Testis (tissue), 5 donors: Measurements from ENCODE around the gene SUMF2. TPM values are rescaled to one million over a fixed set of nuclear protein-coding genes. Genes with fewer than 3 reads are reported as not detected.
"Not testable (repeated sequence)": the region's sequence is repeated elsewhere in the genome, so short reads cannot be mapped to it uniquely, and the experiment has no call there.

ENCODE experiments used
- DNase-seq: peaks from one replicate; pipeline ENCODE4 v3.0.0-alpha.2; 2019
- H3K27ac ChIP-seq, 2 donors: fragments of 200-600 bp; sonication (generic); one replicate each; pipeline ENCODE4 v1.5.1; 2019
- H3K27me3 ChIP-seq: fragments of 200-600 bp; sonication (generic); one replicate; pipeline ENCODE4 v1.5.1; 2019
- H3K36me3 ChIP-seq: fragments of 200-600 bp; sonication (generic); one replicate; pipeline ENCODE4 v1.5.1; 2017; ENCODE audit warnings: low read depth; ENCODE audit errors: missing control alignments
- H3K4me1 ChIP-seq: fragments of 200-600 bp; sonication (generic); one replicate; pipeline ENCODE4 v1.5.1; 2019
- H3K4me3 ChIP-seq, 2 donors: fragments of 200-600 bp; sonication (generic); one replicate each; pipeline ENCODE4 v1.5.1; 2017 to 2019
- H3K9me3 ChIP-seq: fragments of 200-600 bp; sonication (generic); one replicate; pipeline ENCODE4 v1.5.1; 2017
- POLR2A ChIP-seq: fragments of 450-650 bp; IDR thresholded peaks from one replicate; pipeline ENCODE4 v1.6.1; 2017; ENCODE audit warnings: antibody characterized with exemption, mild to moderate bottlenecking, moderate library complexity
- WGBS, 2 donors: methylation state at CpG; one replicate each; pipeline ENCODE4 v1.1.5; 2018; 5-methylcytosine and 5-hydroxymethylcytosine counted together
- intact Hi-C: fragments of 100-400 bp; cut with DNase I; formaldehyde crosslinking; loops from one replicate; pipeline ENCODE4 v1.15.1; 2023; ENCODE audit warnings: low total_unique reads
- long read RNA-seq, 2 donors: transcript quantifications; one replicate each; lab custom pipeline, GENCODE V29; 2026
- polyA plus RNA-seq: library from polyadenylated mRNA; stranded (reverse); fragments of 350-450 nt; fragmentation: Illumina TruSeq; extraction: RNeasy Lipid Tissue Mini Kit (QIAGEN cat#74804); gene quantifications from one replicate; pipeline ENCODE4 v1.2.3, GENCODE V29; 2014; ENCODE audit warnings: low read depth, low replicate concordance; ENCODE audit not compliant: insufficient read depth
- total RNA-seq, 2 donors: library from RNA; depleted of rRNA; stranded (reverse); fragments of >200 nt; gene quantifications; one replicate each; pipeline ENCODE4 v1.2.3, GENCODE V29; 2016
- TF ChIP-seq, protein P1 (sequence below), 3 experiments: fragments of 450-650 bp in 2 of 3; fragments of 200-600 bp in 1 of 3; sonication (generic) in 1 of 3; IDR thresholded peaks; one replicate each; pipeline ENCODE4 v1.5.1; 2016 to 2019; ENCODE audit warnings: antibody characterized with exemption in 3 of 3, mild to moderate bottlenecking in 2 of 3, moderate library complexity in 1 of 3

Gene SUMF2
- total RNA-seq (100 to 1,000 TPM in 1 of 2 donors, 10 to 100 TPM in 1; 84.8 to 107 TPM), polyA plus RNA-seq (83.3 TPM)
- long read RNA-seq, donor 1, transcript SUMF2-208 (9 exons, 2,052 nt): major isoform, 28 of 156 reads
- long read RNA-seq, donor 1, partial matches to known transcripts: 119 of 156 reads
- long read RNA-seq, donor 1, other reads (novel, unspliced or antisense): 0 of 156 reads
- long read RNA-seq, donor 2, transcript SUMF2-208 (9 exons, 2,052 nt): major isoform, 18 of 28 reads
- long read RNA-seq, donor 2, partial matches to known transcripts: 0 of 28 reads
- long read RNA-seq, donor 2, other reads (novel, unspliced or antisense): 0 of 28 reads

DNA sequence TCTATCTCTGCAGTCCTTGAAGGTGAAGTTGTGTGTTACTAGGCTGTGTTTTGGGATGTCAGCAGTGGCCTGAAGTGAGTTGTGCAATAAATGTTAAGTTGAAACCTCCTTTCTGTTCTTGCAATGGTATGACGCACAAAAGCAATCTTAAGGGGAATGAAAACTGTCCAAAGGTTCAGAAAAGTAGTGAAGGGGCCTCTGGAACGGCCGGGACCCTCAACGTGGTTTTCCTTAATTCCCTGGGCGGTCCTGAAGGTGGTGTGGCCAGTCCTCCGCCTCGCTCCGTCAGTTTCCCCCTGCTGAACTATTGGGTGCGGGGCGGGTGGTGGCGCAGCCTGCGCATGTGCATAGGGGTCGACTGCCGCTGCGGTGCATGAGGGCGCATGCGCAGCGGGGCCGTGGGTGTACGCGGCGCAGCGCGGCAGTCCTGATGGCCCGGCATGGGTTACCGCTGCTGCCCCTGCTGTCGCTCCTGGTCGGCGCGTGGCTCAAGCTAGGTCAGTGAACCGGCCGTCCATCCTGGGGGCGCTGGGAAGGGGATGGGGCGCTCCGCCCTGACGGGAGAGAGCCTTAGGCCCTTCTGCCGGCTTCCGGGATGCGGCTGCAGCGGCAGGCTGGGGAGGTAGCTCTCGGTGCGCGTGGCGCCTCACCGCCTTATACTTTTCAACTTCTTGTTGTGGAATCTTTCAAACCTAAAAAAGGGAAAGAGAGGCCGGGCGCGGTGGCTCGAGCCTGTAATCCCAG lies at the start of gene SUMF2:
TSS of gene SUMF2 (plus strand) at position 405 of the 744 bp plus-strand sequence. CDS start at position 431, 26 bp downstream.
- TF ChIP-seq POLR2A: peak; percentile 9
- TF ChIP-seq, protein P1, sequence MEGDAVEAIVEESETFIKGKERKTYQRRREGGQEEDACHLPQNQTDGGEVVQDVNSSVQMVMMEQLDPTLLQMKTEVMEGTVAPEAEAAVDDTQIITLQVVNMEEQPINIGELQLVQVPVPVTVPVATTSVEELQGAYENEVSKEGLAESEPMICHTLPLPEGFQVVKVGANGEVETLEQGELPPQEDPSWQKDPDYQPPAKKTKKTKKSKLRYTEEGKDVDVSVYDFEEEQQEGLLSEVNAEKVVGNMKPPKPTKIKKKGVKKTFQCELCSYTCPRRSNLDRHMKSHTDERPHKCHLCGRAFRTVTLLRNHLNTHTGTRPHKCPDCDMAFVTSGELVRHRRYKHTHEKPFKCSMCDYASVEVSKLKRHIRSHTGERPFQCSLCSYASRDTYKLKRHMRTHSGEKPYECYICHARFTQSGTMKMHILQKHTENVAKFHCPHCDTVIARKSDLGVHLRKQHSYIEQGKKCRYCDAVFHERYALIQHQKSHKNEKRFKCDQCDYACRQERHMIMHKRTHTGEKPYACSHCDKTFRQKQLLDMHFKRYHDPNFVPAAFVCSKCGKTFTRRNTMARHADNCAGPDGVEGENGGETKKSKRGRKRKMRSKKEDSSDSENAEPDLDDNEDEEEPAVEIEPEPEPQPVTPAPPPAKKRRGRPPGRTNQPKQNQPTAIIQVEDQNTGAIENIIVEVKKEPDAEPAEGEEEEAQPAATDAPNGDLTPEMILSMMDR (IDR thresholded peaks at IDR 0.05): peak in 1 of 3 experiments; percentile 21
- 1 to 2% methylated on average over 5 to 39 of the region's 49 CpGs for WGBS, 2 donors

DNA sequence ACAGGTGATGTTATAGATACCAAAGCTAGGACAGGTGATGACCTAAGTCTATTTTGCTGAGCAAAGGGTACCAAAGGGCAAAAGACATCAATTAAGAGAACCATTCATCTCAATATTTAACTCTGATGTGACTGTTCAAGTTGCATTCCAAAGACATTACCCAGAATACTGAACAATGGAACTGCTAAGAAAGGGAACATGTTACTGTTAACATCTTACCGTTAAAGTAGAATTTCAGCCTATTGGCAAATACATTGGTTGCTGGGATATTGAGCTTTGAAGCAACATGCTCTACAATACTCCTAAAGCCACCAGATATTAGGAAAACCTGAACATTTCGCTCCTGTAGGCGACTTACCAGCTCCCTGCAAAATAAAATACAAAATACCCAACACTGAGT lies 47.1 kb upstream of the SUMF2 start:
- H3K9me3 ChIP-seq, DNase-seq, H3K4me3 ChIP-seq, H3K4me1 ChIP-seq, H3K27me3 ChIP-seq, H3K36me3 ChIP-seq, intact Hi-C loops, H3K27ac ChIP-seq: not testable (repeated sequence)
- 76 to 91% methylated on average over 3 of the region's 3 CpGs for WGBS, 2 donors

More for the DNA sequence above, at the start of gene SUMF2:
- DNase-seq: peak; percentile 94
- no peaks in the 10 kb centered on the region for H3K36me3 ChIP-seq
- H3K4me1 ChIP-seq: peaks cover 4% of the 10 kb centered on the region
- H3K27ac ChIP-seq: peak within 1 kb of the TSS; percentile 41 to 93
- H3K27me3 ChIP-seq: no peaks in the 10 kb centered on the region
- intact Hi-C loops: no loop called here
- H3K9me3 ChIP-seq: no peaks in the 10 kb centered on the region
- peak within 1 kb of the TSS; percentile 69 to 96 for H3K4me3 ChIP-seq

DNA sequence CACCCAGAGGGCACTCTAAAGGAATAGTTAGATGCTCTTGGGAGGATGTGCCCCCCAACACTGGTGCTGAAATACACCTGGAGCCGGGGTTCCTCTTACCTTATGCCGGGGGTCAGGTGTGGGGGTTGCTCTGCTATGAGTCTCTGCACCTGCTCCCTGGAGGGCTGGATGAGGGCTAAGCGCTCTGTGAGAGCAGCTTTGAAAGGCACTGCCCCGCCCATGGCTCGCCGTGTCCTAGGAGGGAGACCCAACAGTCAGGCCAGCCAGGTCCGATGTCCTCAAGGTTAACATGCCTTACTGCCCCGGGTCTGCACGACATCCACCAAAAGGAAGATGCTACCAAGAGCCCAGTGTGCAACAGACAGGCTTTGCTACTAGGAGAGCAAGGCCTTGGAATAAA lies 44.6 kb upstream of the SUMF2 start:
- H3K36me3 ChIP-seq: no peaks in the 10 kb centered on the region
- no peak for DNase-seq
- intact Hi-C loops: no loop called here
- TF ChIP-seq, protein P1 (IDR thresholded peaks at IDR 0.05): no peak
- TF ChIP-seq POLR2A: no peak
- no peaks in the 10 kb centered on the region for H3K9me3 ChIP-seq
- H3K27ac ChIP-seq: no peak overlapping the region
- WGBS, 2 donors: 64 to 96% methylated on average over 9 of the region's 9 CpGs
- H3K4me3 ChIP-seq: no peak overlapping the region
- no peaks in the 10 kb centered on the region for H3K4me1 ChIP-seq
- H3K27me3 ChIP-seq: no peaks in the 10 kb centered on the region

DNA sequence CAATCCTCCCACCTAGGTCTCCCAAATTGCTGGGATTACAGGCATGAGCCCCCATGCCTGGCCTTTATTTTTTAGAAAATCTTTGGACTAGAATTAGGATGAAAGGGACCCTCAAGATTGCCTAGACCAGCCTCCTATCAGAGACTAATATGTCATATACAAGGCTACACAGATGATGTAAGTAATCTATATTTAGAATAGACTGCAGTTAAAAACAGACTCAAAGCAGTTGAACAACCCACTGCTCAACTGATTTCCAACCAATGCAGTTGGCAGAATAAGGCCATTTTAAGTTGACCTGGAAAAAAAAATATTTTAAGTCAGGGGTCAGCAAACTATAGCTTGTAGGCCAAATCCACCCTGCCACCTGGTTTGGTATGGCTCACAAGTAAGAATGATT lies 40.6 kb upstream of the SUMF2 start:
- Histone ChIP-seq H3K36me3 (no peaks in the 10 kb centered on the region), H3K27ac (no peak overlapping the region), H3K4me1 (no peaks in the 10 kb centered on the region), H3K4me3 (no peak overlapping the region), H3K9me3 (no peaks in the 10 kb centered on the region), H3K27me3 (no peaks in the 10 kb centered on the region)
- DNase-seq: no peak
- no peak for TF ChIP-seq POLR2A
- TF ChIP-seq, protein P1 (IDR thresholded peaks at IDR 0.05): no peak
- intact Hi-C loops: no loop called here

DNA sequence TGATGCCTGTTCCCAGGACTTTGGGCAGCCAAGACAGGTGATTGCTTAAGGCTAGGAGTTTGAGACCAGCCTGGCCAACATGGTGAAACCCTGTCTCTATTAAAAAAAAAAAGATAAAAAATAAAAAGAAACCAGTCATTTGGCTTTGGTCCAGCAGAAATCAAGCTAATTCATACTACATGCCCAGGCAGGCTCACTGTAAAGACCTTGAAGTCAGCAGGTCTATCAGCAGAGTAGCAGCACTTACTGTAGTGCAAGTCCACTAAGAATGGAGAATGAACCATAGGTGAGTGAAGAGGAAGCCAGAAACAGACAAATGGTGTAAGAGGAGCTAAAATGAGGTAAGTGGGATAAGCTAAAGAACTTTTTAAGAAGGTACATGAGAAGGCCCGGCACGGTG lies 37.5 kb upstream of the SUMF2 start:
- DNase-seq: no peak
- intact Hi-C loops: no loop called here
- TF ChIP-seq POLR2A: no peak
- TF ChIP-seq, protein P1 (IDR thresholded peaks at IDR 0.05): no peak
- Histone ChIP-seq H3K27ac (no peak overlapping the region), H3K27me3 (no peaks in the 10 kb centered on the region), H3K9me3 (no peaks in the 10 kb centered on the region), H3K4me1 (no peaks in the 10 kb centered on the region), H3K36me3 (no peaks in the 10 kb centered on the region), H3K4me3 (no peak overlapping the region)
- 93 to 98% methylated on average over 1 to 2 of the region's 2 CpGs for WGBS, 2 donors
